GM23338 (cell line): ENCODE measurements around the gene RTL10.

ENCODE experiments used
- CREB1 ChIP-seq: fragments of 250-450 bp; sonication (Bioruptor Pico); IDR thresholded peaks from 2 replicates; pipeline ENCODE4 v1.5.0; 2020; ENCODE audit warnings: low read depth, mild to moderate bottlenecking, moderate library complexity
- CTCF ChIP-seq, 2 experiments: fragments of 200-600 bp in 1 of 2; sonication (generic) in 1 of 2; conservative IDR thresholded peaks; 2 replicates each; pipeline versions ENCODE4 v1.5.1 to v1.6.1; 2016 to 2017; ENCODE audit warnings: antibody characterized with exemption in 2 of 2, low read depth in 2 of 2, mild to moderate bottlenecking in 2 of 2, moderate library complexity in 1 of 2
- EZH2 ChIP-seq: fragments of 200-600 bp; sonication (generic); IDR thresholded peaks from one replicate; pipeline ENCODE4 v1.8.0; 2017; ENCODE audit warnings: antibody characterized with exemption, mild to moderate bottlenecking, low read depth; ENCODE audit not compliant: unreplicated experiment
- JUNB ChIP-seq: IDR thresholded peaks from one replicate; pipeline ENCODE4 v1.6.1; 2016; ENCODE audit warnings: antibody characterized with exemption; ENCODE audit not compliant: unreplicated experiment
- POLR2AphosphoS5 ChIP-seq: IDR thresholded peaks from 2 replicates; pipeline ENCODE4 v1.6.1; 2016; ENCODE audit warnings: antibody characterized with exemption, low read depth
- REST ChIP-seq: IDR thresholded peaks from one replicate; pipeline ENCODE4 v1.6.1; 2018; ENCODE audit warnings: antibody characterized with exemption; ENCODE audit not compliant: unreplicated experiment
- ZNF462 ChIP-seq: fragments of 250-450 bp; sonication (Bioruptor Pico); IDR thresholded peaks from 2 replicates; pipeline ENCODE4 v1.5.0; 2020; ENCODE audit warnings: mild to moderate bottlenecking, moderate library complexity

- TF ChIP-seq CTCF (conservative IDR thresholded peaks at IDR 0.05; ENCODE audit: low read depth in 2 of 2) = no peak
- TF ChIP-seq POLR2AphosphoS5 = no peak
- no peak for TF ChIP-seq REST
- no peak for TF ChIP-seq EZH2
- TF ChIP-seq CREB1 (CRISPR knock-in tag) = no peak
- TF ChIP-seq ZNF462 (CRISPR knock-in tag) = no peak
- no peak for TF ChIP-seq JUNB
These were observed 8.1 kb upstream of the RTL10 start for GRCh38 chr22:19862619-19863246.
